ENCODE data around the gene CNNM2. TPM values are rescaled to one million over a fixed set of nuclear protein-coding genes. Genes with fewer than 3 reads are reported as not detected.

The CNNM2 gene
- total and polyA plus RNA-seq, 2 donors (not counting 1 experiment from before 2014, with no cell fraction given), result 6.6 to 21.6 TPM

DNA sequence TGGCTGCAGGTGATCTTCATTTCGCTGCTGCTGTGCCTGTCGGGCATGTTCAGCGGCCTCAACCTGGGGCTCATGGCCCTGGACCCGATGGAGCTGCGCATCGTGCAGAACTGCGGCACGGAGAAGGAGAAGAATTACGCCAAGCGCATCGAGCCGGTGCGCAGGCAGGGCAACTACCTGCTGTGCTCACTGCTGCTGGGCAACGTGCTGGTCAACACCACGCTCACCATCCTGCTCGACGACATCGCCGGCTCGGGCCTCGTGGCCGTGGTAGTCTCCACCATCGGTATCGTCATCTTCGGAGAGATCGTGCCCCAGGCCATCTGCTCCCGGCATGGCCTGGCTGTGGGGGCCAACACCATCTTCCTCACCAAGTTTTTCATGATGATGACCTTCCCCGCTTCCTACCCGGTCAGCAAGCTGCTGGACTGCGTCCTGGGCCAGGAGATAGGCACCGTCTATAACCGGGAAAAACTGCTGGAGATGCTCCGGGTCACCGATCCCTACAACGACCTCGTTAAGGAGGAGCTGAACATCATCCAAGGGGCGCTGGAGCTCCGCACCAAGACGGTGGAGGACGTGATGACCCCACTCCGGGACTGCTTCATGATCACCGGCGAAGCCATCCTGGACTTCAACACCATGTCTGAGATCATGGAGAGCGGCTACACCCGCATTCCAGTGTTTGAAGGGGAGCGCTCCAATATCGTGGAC lies 1.3 kb downstream of the CNNM2 start:
- peak overlapping the region; percentile 98 for H3K4me3 Mint-ChIP-seq
- intact Hi-C loops (cut with micrococcal nuclease), result loop anchor here (2.0 to 10.0 kb wide), 5 partner anchors 272 to 1348 kb away; partner anchors contain the start of genes GSTO2, PPRC1 and SFR1
- Histone ChIP-seq H3K36me3 (replicated peaks in 1 of 2; ENCODE audit: control extremely low read depth in 1 of 2, control insufficient read depth in 1 of 2, extremely low read depth in 1 of 2, insufficient read depth in 2 of 2, low read length in 1 of 2) (no peaks in the 10 kb centered on the region), H2AFZ (ENCODE audit: insufficient read depth, low read depth, low read length, poor library complexity, severe bottlenecking) (peak overlapping the region; percentile 100), H4K20me1 (ENCODE audit: control insufficient read depth, insufficient read depth, low read length, poor library complexity, severe bottlenecking) (no peaks in the 10 kb centered on the region), H3K4me3 (ENCODE audit: control extremely low read depth in 1 of 5, extremely low read depth in 1 of 5, insufficient read depth in 1 of 5, low read depth in 2 of 5, low read length in 4 of 5) (peak overlapping the region; percentile 60 to 95 (median 93)), H3K79me2 (ENCODE audit: control insufficient read depth, insufficient read depth, low read length) (peaks cover 26% of the 10 kb centered on the region), H3K9ac (ENCODE audit: low read length) (peak overlapping the region; percentile 94), H3K27me3 (replicated peaks in 1 of 4; ENCODE audit: control extremely low read depth in 1 of 4, control insufficient read depth in 3 of 4, insufficient read depth in 4 of 4, low read length in 3 of 4) (peaks cover 0 to 7% (median 4%) of the 10 kb centered on the region in 4 experiments), H3K4me1 (ENCODE audit: control insufficient read depth in 2 of 2, insufficient read depth in 2 of 2, low read length in 2 of 2) (peaks cover 33 to 34% of the 10 kb centered on the region in 2 donors), H3K9me3 (ENCODE audit: control extremely low read depth in 1 of 3, control insufficient read depth in 2 of 3, insufficient read depth in 1 of 3, low read length in 2 of 3) (peaks cover 0 to 3% (median 0%) of the 10 kb centered on the region in 3 donors), H3K4me2 (replicated peaks; ENCODE audit: low read depth, low read length, poor library complexity, severe bottlenecking) (peak overlapping the region; percentile 96), H3K27ac (ENCODE audit: low read length in 2 of 2) (no peak overlapping the region)
- ATAC-seq (ENCODE audit: low read depth), result no peak
- H3K27ac Mint-ChIP-seq, result peak overlapping the region; percentile 20
- DNase-seq, result no peak
- 54% methylated on average over 45 of the region's 47 CpGs for WGBS (ENCODE audit: insufficient coverage)
- H3K4me1 Mint-ChIP-seq, result peaks cover 60% of the 10 kb centered on the region
- no peak for TF ChIP-seq EZH2 (IDR thresholded peaks at IDR 0.05; ENCODE audit: borderline replicate concordance, insufficient read depth, low read depth, low read length, poor library complexity, severe bottlenecking)
- TF ChIP-seq, protein P1, sequence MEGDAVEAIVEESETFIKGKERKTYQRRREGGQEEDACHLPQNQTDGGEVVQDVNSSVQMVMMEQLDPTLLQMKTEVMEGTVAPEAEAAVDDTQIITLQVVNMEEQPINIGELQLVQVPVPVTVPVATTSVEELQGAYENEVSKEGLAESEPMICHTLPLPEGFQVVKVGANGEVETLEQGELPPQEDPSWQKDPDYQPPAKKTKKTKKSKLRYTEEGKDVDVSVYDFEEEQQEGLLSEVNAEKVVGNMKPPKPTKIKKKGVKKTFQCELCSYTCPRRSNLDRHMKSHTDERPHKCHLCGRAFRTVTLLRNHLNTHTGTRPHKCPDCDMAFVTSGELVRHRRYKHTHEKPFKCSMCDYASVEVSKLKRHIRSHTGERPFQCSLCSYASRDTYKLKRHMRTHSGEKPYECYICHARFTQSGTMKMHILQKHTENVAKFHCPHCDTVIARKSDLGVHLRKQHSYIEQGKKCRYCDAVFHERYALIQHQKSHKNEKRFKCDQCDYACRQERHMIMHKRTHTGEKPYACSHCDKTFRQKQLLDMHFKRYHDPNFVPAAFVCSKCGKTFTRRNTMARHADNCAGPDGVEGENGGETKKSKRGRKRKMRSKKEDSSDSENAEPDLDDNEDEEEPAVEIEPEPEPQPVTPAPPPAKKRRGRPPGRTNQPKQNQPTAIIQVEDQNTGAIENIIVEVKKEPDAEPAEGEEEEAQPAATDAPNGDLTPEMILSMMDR (IDR thresholded peaks at IDR 0.05), result no peak
- H3K27me3 Mint-ChIP-seq, result peaks cover 12% of the 10 kb centered on the region
- ChIA-PET CTCF (interaction anchor here (1.1 to 4.0 kb wide), 4 partner anchors 150 to 414 kb away, joined by 3 to 30 read pairs (median 10); no protein-coding TSS in a partner anchor), POLR2A (no interaction called here)
- H3K9me3 Mint-ChIP-seq (ENCODE audit: insufficient read depth), result no peaks in the 10 kb centered on the region
